K562 (cell line): ENCODE measurements around the gene CAPRIN2. TPM values are rescaled to one million over a fixed set of nuclear protein-coding genes. Genes with fewer than 3 reads are reported as not detected.

Experiments
- ADNP ChIP-seq: fragments of 200-800 bp; sonication (Bioruptor generic); IDR thresholded peaks from 2 replicates; pipeline ENCODE4 v1.6.1; 2016; ENCODE audit warnings: missing genetic modification characterization, missing compliant biosample characterization
- CBFA2T2 ChIP-seq: fragments of 450-650 bp; conservative IDR thresholded peaks from 2 replicates; pipeline ENCODE4 v1.6.1; 2017; ENCODE audit warnings: mild to moderate bottlenecking
- CBX3 ChIP-seq, 2 experiments: IDR thresholded peaks; 1 replicate in 1 of 2; 2 replicates in 1 of 2; pipeline ENCODE4 v1.6.1; 2012; ENCODE audit warnings: inconsistent platforms in 2 of 2, low read length in 2 of 2, borderline replicate concordance in 1 of 2, control low read depth in 1 of 2
- CHD1 ChIP-seq: fragments of 200-600 bp; sonication (generic); IDR thresholded peaks from one replicate; pipeline ENCODE4 v1.6.1; 2012; ENCODE audit warnings: mild to moderate bottlenecking, moderate library complexity, low read length, inconsistent platforms
- HMG20B ChIP-seq: fragments of 250-450 bp; sonication (Bioruptor Pico); IDR thresholded peaks from 2 replicates; pipeline ENCODE4 v1.5.0; 2021; ENCODE audit warnings: mild to moderate bottlenecking
- ILK ChIP-seq: fragments of 450-650 bp; IDR thresholded peaks from 2 replicates; pipeline ENCODE4 v1.6.1; 2016; ENCODE audit warnings: missing genetic modification characterization, low read depth, mild to moderate bottlenecking, missing compliant biosample characterization, moderate library complexity, borderline replicate concordance
- MYBL2 ChIP-seq, 2 experiments: fragments of 450-650 bp in 1 of 2; sonication (generic) in 1 of 2; formaldehyde crosslinking in 1 of 2; IDR thresholded peaks; 2 replicates each; pipeline versions ENCODE4 v1.6.1 to v1.8.1; 2017 to 2022; ENCODE audit warnings: borderline replicate concordance in 1 of 2, inconsistent platforms in 1 of 2, low read depth in 1 of 2, mild to moderate bottlenecking in 1 of 2, missing genetic modification reagents in 1 of 2, moderate library complexity in 1 of 2
- PTBP1 ChIP-seq: fragments of 200-400 bp; formaldehyde crosslinking; IDR thresholded peaks from 2 replicates; pipeline ENCODE4 v1.6.1; 2017; ENCODE audit warnings: low read depth, low read length
- SIRT6 ChIP-seq: IDR thresholded peaks from one replicate; pipeline ENCODE4 v1.6.1; 2012; ENCODE audit warnings: low read depth, mild to moderate bottlenecking, control low read depth, inconsistent platforms, low read length, moderate library complexity
- SRF ChIP-seq, 2 experiments: fragments of 250-450, 450-650 bp in 1 of 2; sonication (Bioruptor Pico) in 1 of 2; sonication (generic) in 1 of 2; formaldehyde crosslinking; IDR thresholded peaks; 2 replicates each; pipeline versions ENCODE4 v1.5.0 to v1.5.1; 2020 to 2022; ENCODE audit warnings: mild to moderate bottlenecking in 1 of 2, missing genetic modification reagents in 1 of 2
- STAG1 ChIP-seq: sonication (generic); formaldehyde crosslinking; IDR thresholded peaks from 2 replicates; pipeline ENCODE4 v1.5.0; 2020; ENCODE audit warnings: missing genetic modification reagents, borderline replicate concordance
- XRCC3 ChIP-seq: fragments of 450-650 bp; IDR thresholded peaks from 2 replicates; pipeline ENCODE4 v1.6.1; 2017; ENCODE audit warnings: mild to moderate bottlenecking, moderate library complexity
- YY1 ChIP-seq, 3 experiments: IDR thresholded peaks; 2 replicates each; pipeline ENCODE4 v1.6.1; 2011; ENCODE audit warnings: low read length in 2 of 3, mild to moderate bottlenecking in 2 of 3, moderate library complexity in 2 of 3, borderline replicate concordance in 1 of 3, control low read depth in 1 of 3, low read depth in 1 of 3; ENCODE audit not compliant: insufficient read depth in 3 of 3, insufficient replicate concordance in 2 of 3, control insufficient read depth in 1 of 3, insufficient read length in 1 of 3; ENCODE audit errors: extremely low read depth in 1 of 3
- ZFPM2 ChIP-seq: fragments of 250-450 bp; sonication (Bioruptor Pico); IDR thresholded peaks from 2 replicates; pipeline ENCODE4 v1.5.1; 2022; ENCODE audit warnings: mild to moderate bottlenecking
- ZNF12 ChIP-seq: sonication (generic); formaldehyde crosslinking; IDR thresholded peaks from 2 replicates; pipeline ENCODE4 v1.4.0; 2020; ENCODE audit warnings: mild to moderate bottlenecking, missing genetic modification reagents
- ZNF184 ChIP-seq: sonication (generic); formaldehyde crosslinking; IDR thresholded peaks from 2 replicates; pipeline ENCODE4 v1.5.0; 2020; ENCODE audit warnings: missing genetic modification reagents
- ZNF263 ChIP-seq: sonication (generic); formaldehyde crosslinking; IDR thresholded peaks from 2 replicates; pipeline ENCODE4 v1.8.0; 2022; ENCODE audit warnings: mild to moderate bottlenecking, missing genetic modification reagents, borderline replicate concordance
- ZNF282 ChIP-seq: sonication (generic); formaldehyde crosslinking; IDR thresholded peaks from 2 replicates; pipeline ENCODE4 v1.8.1; 2023; ENCODE audit warnings: missing genetic modification reagents
- ZNF551 ChIP-seq: fragments of 250-450 bp; sonication (Bioruptor Pico); IDR thresholded peaks from 2 replicates; pipeline ENCODE4 v1.5.0; 2021; ENCODE audit warnings: mild to moderate bottlenecking, moderate library complexity
- polyA plus RNA-seq, 8 experiments: library from polyadenylated mRNA; depleted of rRNA in 4 of 8; stranded (reverse) in 5 of 8; unstranded in 3 of 8; fragments of >200 nt; fragmentation: Nextera tagmentation in 2 of 8; fragmentation: Illumina TruSeq in 1 of 8; extraction: Ambion mirVana in 2 of 8; extraction: Trizol in 1 of 8; gene quantifications; 2 replicates each; pipeline versions ENCODE4 v1.2.1 to v1.2.3, GENCODE V29; 2011 to 2014; ENCODE audit warnings: inconsistent platforms in 1 of 8, missing spikeins in 1 of 8
- total RNA-seq, 7 experiments: library from RNA; depleted of rRNA in 6 of 7; stranded (reverse); fragments of >200 nt in 6 of 7; fragmentation: Illumina TruSeq in 2 of 7; extraction: Trizol in 2 of 7; gene quantifications; 2 replicates each; pipeline versions ENCODE4 v1.2.1 to v1.2.3, GENCODE V29; 2011 to 2021; ENCODE audit warnings: low replicate concordance in 1 of 7
- TF ChIP-seq, protein P1 (sequence below): fragments of 250-450 bp; sonication (Bioruptor Pico); IDR thresholded peaks from 2 replicates; pipeline ENCODE4 v1.5.1; 2021; ENCODE audit warnings: mild to moderate bottlenecking
- TF ChIP-seq, protein P2 (sequence below): fragments of 450-650 bp; IDR thresholded peaks from 2 replicates; pipeline ENCODE4 v1.6.1; 2016
- TF ChIP-seq, protein P3 (sequence below): fragments of 250-450 bp; sonication (Bioruptor Pico); IDR thresholded peaks from 2 replicates; pipeline ENCODE4 v1.5.0; 2021

The CAPRIN2 gene
- total and polyA plus RNA-seq, 9 of the 15 experiments (the other 6 are each of a cell fraction or from before 2014, with no cell fraction given), result 2.3 to 14.5 (median 8.9) TPM

DNA sequence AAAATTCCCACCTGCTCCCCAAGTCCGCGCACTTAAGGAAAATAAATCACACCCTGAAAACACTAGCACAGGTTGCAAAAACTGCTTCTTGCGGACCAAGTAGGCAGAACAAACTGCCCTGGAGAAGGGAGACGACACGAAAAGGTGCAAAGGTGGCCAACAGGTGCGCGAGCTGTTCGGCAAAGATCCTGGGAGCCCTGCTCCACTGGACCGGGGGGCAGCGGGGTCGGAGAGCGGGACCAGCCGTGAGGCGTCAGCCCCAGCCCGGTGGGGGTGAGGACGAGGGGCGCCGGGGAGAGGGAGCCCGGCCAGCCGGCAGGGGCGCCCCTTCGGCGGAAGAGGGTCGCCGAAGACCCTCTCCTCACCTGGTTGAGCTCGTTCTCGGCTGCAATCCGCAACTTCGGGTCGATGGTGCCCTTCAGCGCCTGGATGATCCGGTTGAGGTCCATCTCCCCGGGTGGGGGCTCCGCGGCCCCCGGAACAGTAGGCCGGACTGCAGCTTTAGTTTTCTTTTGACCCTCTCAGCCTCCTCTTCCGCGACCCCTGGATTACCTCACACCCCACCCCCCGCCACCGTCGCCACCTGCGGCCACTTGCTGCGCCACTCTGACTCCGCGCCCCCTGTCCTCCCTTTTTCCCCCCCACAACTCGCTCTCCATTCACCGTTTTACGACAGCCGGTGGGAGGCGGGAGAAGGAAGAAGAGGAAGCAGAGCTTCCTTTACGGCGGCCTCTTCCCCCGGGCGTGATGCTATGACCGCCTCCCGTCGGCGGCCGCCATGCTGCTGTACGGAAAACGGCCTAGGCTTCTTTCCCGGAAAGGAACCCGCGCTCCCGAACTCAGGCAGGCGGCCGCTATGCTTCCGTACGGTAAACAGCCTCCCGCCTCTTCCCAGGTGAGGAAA is 59.3 kb downstream of the CAPRIN2 start, which contains the start of gene IPO8 (continued):
- TF ChIP-seq, protein P1, sequence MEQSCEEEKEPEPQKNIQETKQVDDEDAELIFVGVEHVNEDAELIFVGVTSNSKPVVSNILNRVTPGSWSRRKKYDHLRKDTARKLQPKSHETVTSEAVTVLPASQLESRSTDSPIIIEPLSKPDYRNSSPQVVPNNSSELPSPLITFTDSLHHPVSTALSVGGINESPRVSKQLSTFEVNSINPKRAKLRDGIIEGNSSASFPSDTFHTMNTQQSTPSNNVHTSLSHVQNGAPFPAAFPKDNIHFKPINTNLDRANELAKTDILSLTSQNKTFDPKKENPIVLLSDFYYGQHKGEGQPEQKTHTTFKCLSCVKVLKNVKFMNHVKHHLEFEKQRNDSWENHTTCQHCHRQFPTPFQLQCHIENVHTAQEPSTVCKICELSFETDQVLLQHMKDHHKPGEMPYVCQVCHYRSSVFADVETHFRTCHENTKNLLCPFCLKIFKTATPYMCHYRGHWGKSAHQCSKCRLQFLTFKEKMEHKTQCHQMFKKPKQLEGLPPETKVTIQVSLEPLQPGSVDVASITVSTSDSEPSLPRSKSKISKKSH (CRISPR knock-in tag), result no peak
- TF ChIP-seq SIRT6, result no peak
- no peak for TF ChIP-seq ZNF551 (CRISPR knock-in tag)
- TF ChIP-seq ZNF184 (CRISPR knock-in tag), result no peak
- TF ChIP-seq SRF (CRISPR knock-in tag; IDR thresholded peaks at IDR 0.05), result peak in 1 of 2 experiments; percentile 50; a peak in 2 of 4 replicates
- TF ChIP-seq STAG1, result no peak
- TF ChIP-seq ILK (tag), result no peak
- no peak for TF ChIP-seq ADNP
- TF ChIP-seq CBFA2T2, result no peak
- no peak for TF ChIP-seq ZNF12 (CRISPR knock-in tag)
- TF ChIP-seq CHD1, result no peak
- no peak for TF ChIP-seq ZNF282 (CRISPR knock-in tag)
- TF ChIP-seq MYBL2 (IDR thresholded peaks at IDR 0.05; ENCODE audit: low read depth), result no peak
- TF ChIP-seq MYBL2 (CRISPR knock-in tag; IDR thresholded peaks at IDR 0.05; ENCODE audit: borderline replicate concordance), result no peak
- TF ChIP-seq, protein P2, sequence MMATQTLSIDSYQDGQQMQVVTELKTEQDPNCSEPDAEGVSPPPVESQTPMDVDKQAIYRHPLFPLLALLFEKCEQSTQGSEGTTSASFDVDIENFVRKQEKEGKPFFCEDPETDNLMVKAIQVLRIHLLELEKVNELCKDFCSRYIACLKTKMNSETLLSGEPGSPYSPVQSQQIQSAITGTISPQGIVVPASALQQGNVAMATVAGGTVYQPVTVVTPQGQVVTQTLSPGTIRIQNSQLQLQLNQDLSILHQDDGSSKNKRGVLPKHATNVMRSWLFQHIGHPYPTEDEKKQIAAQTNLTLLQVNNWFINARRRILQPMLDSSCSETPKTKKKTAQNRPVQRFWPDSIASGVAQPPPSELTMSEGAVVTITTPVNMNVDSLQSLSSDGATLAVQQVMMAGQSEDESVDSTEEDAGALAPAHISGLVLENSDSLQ, result no peak
- TF ChIP-seq XRCC3, result no peak
- TF ChIP-seq PTBP1, result no peak
- TF ChIP-seq, protein P3, sequence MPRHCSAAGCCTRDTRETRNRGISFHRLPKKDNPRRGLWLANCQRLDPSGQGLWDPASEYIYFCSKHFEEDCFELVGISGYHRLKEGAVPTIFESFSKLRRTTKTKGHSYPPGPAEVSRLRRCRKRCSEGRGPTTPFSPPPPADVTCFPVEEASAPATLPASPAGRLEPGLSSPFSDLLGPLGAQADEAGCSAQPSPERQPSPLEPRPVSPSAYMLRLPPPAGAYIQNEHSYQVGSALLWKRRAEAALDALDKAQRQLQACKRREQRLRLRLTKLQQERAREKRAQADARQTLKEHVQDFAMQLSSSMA (CRISPR knock-in tag), result no peak
- TF ChIP-seq ZFPM2 (CRISPR knock-in tag), result no peak
- TF ChIP-seq HMG20B (CRISPR knock-in tag), result no peak
- no peak for TF ChIP-seq CBX3 (IDR thresholded peaks at IDR 0.05; ENCODE audit: borderline replicate concordance in 1 of 2, low read length in 2 of 2)
- no peak for TF ChIP-seq ZNF263 (CRISPR knock-in tag)
- TF ChIP-seq YY1 (IDR thresholded peaks at IDR 0.05; ENCODE audit: borderline replicate concordance in 1 of 3, control insufficient read depth in 1 of 3, extremely low read depth in 1 of 3, insufficient read depth in 3 of 3, insufficient read length in 1 of 3, insufficient replicate concordance in 2 of 3, low read depth in 1 of 3, low read length in 2 of 3), result peak; percentile 96 to 100 (median 100)
